Measurements from ENCODE around the gene IER5L.

DNA sequence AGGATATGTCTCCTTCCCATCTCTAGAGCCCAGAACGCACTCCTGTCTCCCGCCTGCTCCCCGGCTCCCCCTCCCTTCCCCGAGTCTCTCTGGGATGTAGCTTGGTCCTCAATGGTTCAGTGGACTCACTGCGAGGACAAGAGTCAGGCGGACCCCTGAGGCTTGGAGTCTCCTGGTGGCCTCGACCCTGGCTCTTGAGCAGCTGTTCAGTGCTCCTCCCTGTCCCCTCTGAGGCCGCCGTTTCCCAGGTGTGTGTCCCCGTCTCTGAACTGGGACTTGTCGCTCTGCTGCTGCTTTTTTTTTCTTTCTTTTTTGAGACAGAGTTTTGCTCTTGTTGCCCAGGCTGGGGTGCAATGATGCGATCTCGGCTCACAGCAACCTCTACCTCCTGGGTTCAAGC is 44.8 kb upstream of the IER5L start:
- TF ChIP-seq POLR2A (IDR thresholded peaks at IDR 0.05) (no peak), EP300 (IDR thresholded peaks at IDR 0.05) (no peak), POLR2AphosphoS5 (IDR thresholded peaks at IDR 0.05) (no peak)
- TF ChIP-seq, protein P1, sequence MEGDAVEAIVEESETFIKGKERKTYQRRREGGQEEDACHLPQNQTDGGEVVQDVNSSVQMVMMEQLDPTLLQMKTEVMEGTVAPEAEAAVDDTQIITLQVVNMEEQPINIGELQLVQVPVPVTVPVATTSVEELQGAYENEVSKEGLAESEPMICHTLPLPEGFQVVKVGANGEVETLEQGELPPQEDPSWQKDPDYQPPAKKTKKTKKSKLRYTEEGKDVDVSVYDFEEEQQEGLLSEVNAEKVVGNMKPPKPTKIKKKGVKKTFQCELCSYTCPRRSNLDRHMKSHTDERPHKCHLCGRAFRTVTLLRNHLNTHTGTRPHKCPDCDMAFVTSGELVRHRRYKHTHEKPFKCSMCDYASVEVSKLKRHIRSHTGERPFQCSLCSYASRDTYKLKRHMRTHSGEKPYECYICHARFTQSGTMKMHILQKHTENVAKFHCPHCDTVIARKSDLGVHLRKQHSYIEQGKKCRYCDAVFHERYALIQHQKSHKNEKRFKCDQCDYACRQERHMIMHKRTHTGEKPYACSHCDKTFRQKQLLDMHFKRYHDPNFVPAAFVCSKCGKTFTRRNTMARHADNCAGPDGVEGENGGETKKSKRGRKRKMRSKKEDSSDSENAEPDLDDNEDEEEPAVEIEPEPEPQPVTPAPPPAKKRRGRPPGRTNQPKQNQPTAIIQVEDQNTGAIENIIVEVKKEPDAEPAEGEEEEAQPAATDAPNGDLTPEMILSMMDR (IDR thresholded peaks at IDR 0.05): no peak
